SU-DHL-6 (cell line): ENCODE measurements around the gene NCKAP5.

Experiments
- H2AFZ ChIP-seq: fragments of 200-600 bp; sonication (generic); 2 replicates; pipeline ENCODE4 v1.6.1; 2014; ENCODE audit warnings: low read depth, mild to moderate bottlenecking, moderate library complexity, mixed read lengths, antibody characterized with exemption, low read length; ENCODE audit not compliant: severe bottlenecking
- H3F3A ChIP-seq: fragments of 200-600 bp; shearing (Covaris generic); 2 replicates; pipeline ENCODE4 v1.6.0; 2016; ENCODE audit warnings: antibody characterized with exemption, mild to moderate bottlenecking; ENCODE audit not compliant: insufficient read depth
- H3K27ac ChIP-seq: fragments of 200-600 bp; sonication (generic); 2 replicates; pipeline ENCODE4 v1.5.1; 2016; ENCODE audit warnings: low read depth, mild to moderate bottlenecking, low read length, moderate library complexity, mixed read lengths
- H3K27me3 ChIP-seq: fragments of 200-600 bp; sonication (generic), shearing (Covaris generic); 2 replicates; pipeline ENCODE4 v1.6.0; 2014; ENCODE audit warnings: mild to moderate bottlenecking, low read length
- H3K36me3 ChIP-seq: fragments of 200-600 bp; sonication (generic); 2 replicates; pipeline ENCODE4 v1.6.1; 2014; ENCODE audit warnings: mild to moderate bottlenecking, low read length, mixed read lengths
- H3K4me2 ChIP-seq: fragments of 300-600, 200-600 bp; shearing (Covaris generic), sonication (generic); 2 replicates; pipeline ENCODE4 v1.6.0; 2014; ENCODE audit warnings: low read length, low read depth, mild to moderate bottlenecking; ENCODE audit not compliant: poor library complexity, severe bottlenecking
- H3K4me3 ChIP-seq: fragments of 200-600 bp; sonication (generic); 2 replicates; pipeline ENCODE4 v1.5.1; 2014; ENCODE audit warnings: antibody characterized with exemption, low read length, mild to moderate bottlenecking, mixed read lengths; ENCODE audit not compliant: insufficient read depth, poor library complexity, severe bottlenecking
- H3K79me2 ChIP-seq: fragments of 200-600 bp; sonication (generic); 2 replicates; pipeline ENCODE4 v1.6.1; 2014; ENCODE audit warnings: mild to moderate bottlenecking, low read length, moderate library complexity; ENCODE audit not compliant: insufficient read depth
- H3K9ac ChIP-seq: fragments of 200-600 bp; sonication (generic); 2 replicates; pipeline ENCODE4 v1.7.0; 2014; ENCODE audit warnings: mild to moderate bottlenecking, low read length
- H3K9me2 ChIP-seq: fragments of 200-600 bp; sonication (generic); replicated peaks from 2 replicates; pipeline ENCODE4 v1.6.1; 2014; ENCODE audit warnings: low read length; ENCODE audit not compliant: insufficient read depth
- H3K9me3 ChIP-seq: fragments of 200-600 bp; sonication (generic); 2 replicates; pipeline ENCODE4 v1.6.1; 2014; ENCODE audit warnings: low read length, mixed read lengths; ENCODE audit not compliant: insufficient read depth
- H4K20me1 ChIP-seq: fragments of 200-600 bp; sonication (generic); 2 replicates; pipeline ENCODE4 v1.6.1; 2014; ENCODE audit warnings: low read depth, mild to moderate bottlenecking, antibody characterized with exemption, low read length, moderate library complexity, mixed read lengths
- CTCF ChIP-seq: fragments of 200-600 bp; sonication (generic); IDR thresholded peaks from one replicate; pipeline ENCODE4 v1.5.1; 2017; ENCODE audit warnings: antibody characterized with exemption, mild to moderate bottlenecking, low read length, moderate library complexity; ENCODE audit not compliant: insufficient read depth, poor library complexity, severe bottlenecking
- EZH2phosphoT487 ChIP-seq: fragments of 200-600 bp; sonication (generic), shearing (Covaris generic); conservative IDR thresholded peaks from 2 replicates; pipeline ENCODE4 v1.6.1; 2018; ENCODE audit warnings: mild to moderate bottlenecking, antibody characterized with exemption, low read length, moderate library complexity, mixed read lengths

Gene NCKAP5

GRCh38 chr2:133312038-133312729, 256.1 kb downstream of the NCKAP5 start:
- Histone ChIP-seq H2AFZ (no peak overlapping the region), H3K9me2 (no peaks in the 10 kb centered on the region), H3K27ac (no peak overlapping the region), H3K4me2 (no peak overlapping the region), H3K79me2 (no peaks in the 10 kb centered on the region), H3K36me3 (no peaks in the 10 kb centered on the region), H3K9ac (no peak overlapping the region), H3K4me3 (no peak overlapping the region), H3K9me3 (no peaks in the 10 kb centered on the region), H4K20me1 (no peaks in the 10 kb centered on the region), H3K27me3 (peaks cover 3% of the 10 kb centered on the region; the same call in 1 of the 2 replicates), H3F3A (no peaks in the 10 kb centered on the region)
- TF ChIP-seq EZH2phosphoT487: no peak
- no peak for TF ChIP-seq CTCF

- no peak overlapping the region for H3K4me2 ChIP-seq
- no peak overlapping the region for H3K4me3 ChIP-seq
- H3K79me2 ChIP-seq: no peaks in the 10 kb centered on the region
- H3K9me3 ChIP-seq: no peaks in the 10 kb centered on the region
- no peaks in the 10 kb centered on the region for H3K9me2 ChIP-seq
- H3K27ac ChIP-seq: no peak overlapping the region
- TF ChIP-seq EZH2phosphoT487 (no peak), CTCF (no peak)
- H3K27me3 ChIP-seq: peaks cover 3% of the 10 kb centered on the region; the same call in 1 of the 2 replicates
- no peaks in the 10 kb centered on the region for H3K36me3 ChIP-seq
- H2AFZ ChIP-seq: no peak overlapping the region
- no peak overlapping the region for H3K9ac ChIP-seq
- H3F3A ChIP-seq: no peaks in the 10 kb centered on the region
- no peaks in the 10 kb centered on the region for H4K20me1 ChIP-seq
Observed at GRCh38 chr2:133306236-133306635, 262.0 kb downstream of the NCKAP5 start.

- TF ChIP-seq EZH2phosphoT487: no peak
- no peak for TF ChIP-seq CTCF
- Histone ChIP-seq H3K9me2 (no peaks in the 10 kb centered on the region), H3K36me3 (no peaks in the 10 kb centered on the region), H3F3A (no peaks in the 10 kb centered on the region), H3K27me3 (peaks cover 2% of the 10 kb centered on the region; the same call in 1 of the 2 replicates), H3K79me2 (no peaks in the 10 kb centered on the region), H4K20me1 (no peaks in the 10 kb centered on the region), H3K9ac (no peak overlapping the region), H3K4me3 (no peak overlapping the region), H3K4me2 (no peak overlapping the region), H3K27ac (no peak overlapping the region), H3K9me3 (no peaks in the 10 kb centered on the region), H2AFZ (no peak overlapping the region)
Observed at GRCh38 chr2:133304344-133304743, 263.9 kb downstream of the NCKAP5 start.
